Naive thymus-derived CD4-positive, alpha-beta T cell (primary cell): ENCODE results near the gene HAAO. TPM values are rescaled to one million over a fixed set of nuclear protein-coding genes. Genes with fewer than 3 reads are reported as not detected.

Source experiments
- ATAC-seq: fragments of 150-1000 bp; cut with Tn5 transposase; 2 replicates; pipeline ENCODE4 v1.10.0; 2021; ENCODE audit warnings: mild to moderate bottlenecking, moderate library complexity
- CTCF ChIA-PET: fragments of 350-600 bp; sonication (Branson Sonifier 250); formaldehyde crosslinking; loops from one replicate; lab custom pipeline; 2021; ENCODE audit warnings: antibody characterized with exemption; lab: Charles Lee
- POLR2A ChIA-PET: fragments of 350-600 bp; sonication (Branson Sonifier 250); formaldehyde crosslinking; loops from one replicate; lab custom pipeline; 2021; ENCODE audit warnings: antibody characterized with exemption, inconsistent platforms; lab: Charles Lee
- DNase-seq, 9 donors: peaks; one replicate each; pipeline versions ENCODE4 v3.0.0 to v3.0.0-alpha.2; 2020 to 2022; ENCODE audit warnings: mixed read lengths in 1 of 9
- H3K27ac ChIP-seq: one replicate; pipeline ENCODE4 v1.7.0; 2013; ENCODE audit warnings: mild to moderate bottlenecking, low read depth, low read length, moderate library complexity
- H3K27me3 ChIP-seq, 2 donors: one replicate each; pipeline ENCODE4 v1.7.0; 2013; ENCODE audit warnings: low read length in 2 of 2, mild to moderate bottlenecking in 2 of 2, moderate library complexity in 2 of 2; ENCODE audit not compliant: control insufficient read depth in 2 of 2, insufficient read depth in 2 of 2
- H3K36me3 ChIP-seq, 3 experiments: 1 replicate in 2 of 3; 2 replicates in 1 of 3; pipeline ENCODE4 v1.7.0; 2013; ENCODE audit warnings: low read length in 3 of 3, mild to moderate bottlenecking in 3 of 3, moderate library complexity in 1 of 3; ENCODE audit not compliant: insufficient read depth in 3 of 3, control insufficient read depth in 2 of 3
- H3K4me1 ChIP-seq, 2 donors: one replicate each; pipeline ENCODE4 v1.7.0; 2013; ENCODE audit warnings: low read length in 2 of 2, mild to moderate bottlenecking in 2 of 2, moderate library complexity in 1 of 2; ENCODE audit not compliant: control insufficient read depth in 2 of 2, insufficient read depth in 2 of 2
- H3K4me3 ChIP-seq: 2 replicates; pipeline ENCODE4 v1.7.0; 2013; ENCODE audit warnings: mild to moderate bottlenecking, low read length
- H3K9me3 ChIP-seq, 3 experiments: 1 replicate in 2 of 3; 2 replicates in 1 of 3; pipeline ENCODE4 v1.7.0; 2013; ENCODE audit warnings: low read length in 3 of 3; ENCODE audit not compliant: control insufficient read depth in 2 of 3
- H3K27ac Mint-ChIP-seq, 9 donors: one replicate each; pipeline ENCODE4 v1.8.0; 2020 to 2022; ENCODE audit warnings: mixed read lengths in 9 of 9, mild to moderate bottlenecking in 8 of 9, moderate library complexity in 5 of 9, inconsistent platforms in 2 of 9
- H3K27me3 Mint-ChIP-seq, 5 donors: one replicate each; pipeline ENCODE4 v1.8.0; 2021 to 2022; ENCODE audit warnings: mixed read lengths in 5 of 5, mild to moderate bottlenecking in 1 of 5
- H3K36me3 Mint-ChIP-seq, 5 donors: one replicate each; pipeline ENCODE4 v1.8.0; 2020 to 2022; ENCODE audit warnings: mixed read lengths in 5 of 5, mild to moderate bottlenecking in 3 of 5, inconsistent platforms in 1 of 5
- H3K4me1 Mint-ChIP-seq, 7 donors: one replicate each; pipeline ENCODE4 v1.8.0; 2020 to 2022; ENCODE audit warnings: mixed read lengths in 7 of 7, mild to moderate bottlenecking in 3 of 7, inconsistent platforms in 1 of 7
- H3K4me3 Mint-ChIP-seq, 10 donors: one replicate each; pipeline ENCODE4 v1.8.0; 2020 to 2022; ENCODE audit warnings: mild to moderate bottlenecking in 10 of 10, mixed read lengths in 10 of 10, moderate library complexity in 6 of 10, inconsistent platforms in 2 of 10
- H3K9me3 Mint-ChIP-seq, 11 donors: one replicate each; pipeline ENCODE4 v1.8.0; 2020 to 2022; ENCODE audit warnings: mixed read lengths in 11 of 11, mild to moderate bottlenecking in 4 of 11, inconsistent platforms in 1 of 11, moderate library complexity in 1 of 11
- intact Hi-C, 2 donors: fragments of 100-400 bp; cut with micrococcal nuclease; formaldehyde crosslinking; loops; one replicate each; pipeline ENCODE4 v1.15.1; 2023
- polyA plus RNA-seq, 2 donors: library from polyadenylated mRNA; unstranded; fragments of 300-500 nt; fragmentation: Illumina TruSeq; gene quantifications; one replicate each; pipeline ENCODE4 v1.2.3, GENCODE V29; 2021
- total RNA-seq, 6 experiments: library from RNA in 5 of 6; stranded (reverse) in 5 of 6; gene quantifications; 1 replicate in 5 of 6; 2 replicates in 1 of 6; pipeline ENCODE4 v1.2.3 and lab custom pipeline; 2021 to 2026

Gene HAAO
- total and polyA plus RNA-seq, 7 experiments from 2014 or later, result 0.33 to 5.1 (median 1.3) TPM; not detected in 3

- Histone ChIP-seq H3K27me3 (peaks cover 0 to 5% of the 10 kb centered on the region in 2 donors), H3K9me3 (no peaks in the 10 kb centered on the region), H3K36me3 (no peaks in the 10 kb centered on the region), H3K4me3 (no peak overlapping the region), H3K27ac (no peak overlapping the region), H3K4me1 (peaks cover 0 to 15% of the 10 kb centered on the region in 2 donors)
- POLR2A ChIA-PET, result interaction anchor here (3.0 kb wide), 1 partner anchor 16 kb away, joined by 20 read pairs; no protein-coding TSS in a partner anchor
- Mint-ChIP-seq H3K9me3 (peaks cover 0 to 4% (median 0%) of the 10 kb centered on the region in 11 donors), H3K4me1 (peaks cover 17 to 48% (median 34%) of the 10 kb centered on the region in 7 donors), H3K27ac (peak overlapping the region in 3 of 9 donors; percentile 5 to 75 (median 8)), H3K4me3 (peak overlapping the region in 9 of 10 donors; percentile 0 to 87 (median 78)), H3K36me3 (peaks cover 0 to 8% (median 6%) of the 10 kb centered on the region in 5 donors), H3K27me3 (peaks cover 23 to 48% (median 32%) of the 10 kb centered on the region in 5 donors)
- ATAC-seq (no peak), DNase-seq (no peak)
- intact Hi-C loops, result no loop called here
- CTCF ChIA-PET, result interaction anchor here (0.6 kb wide), 1 partner anchor 660 kb away, joined by 4 read pairs; no protein-coding TSS in a partner anchor
These were observed 2.1 kb upstream of the HAAO start for GRCh38 chr2:42794271-42795046.

GRCh38 chr2:42793334-42794270 lies 1.2 kb upstream of the HAAO start:
- POLR2A ChIA-PET, result interaction anchor here (0.5 to 3.0 kb wide), 2 partner anchors 17 to 36 kb away, joined by 3 to 20 read pairs; no protein-coding TSS in a partner anchor
- DNase-seq (no peak), ATAC-seq (peak; percentile 1)
- Mint-ChIP-seq H3K27ac (peak overlapping the region in 8 of 9 donors; percentile 1 to 81 (median 34)), H3K4me1 (peaks cover 17 to 48% (median 34%) of the 10 kb centered on the region in 7 donors), H3K27me3 (peaks cover 26 to 48% (median 35%) of the 10 kb centered on the region in 5 donors), H3K4me3 (peak overlapping the region; percentile 39 to 87 (median 80)), H3K36me3 (peaks cover 0 to 8% (median 6%) of the 10 kb centered on the region in 5 donors), H3K9me3 (peaks cover 0 to 4% (median 0%) of the 10 kb centered on the region in 11 donors)
- CTCF ChIA-PET, result interaction anchor here (0.6 kb wide), 1 partner anchor 661 kb away, joined by 4 read pairs; no protein-coding TSS in a partner anchor
- H3K4me1 ChIP-seq, result peaks cover 0 to 15% of the 10 kb centered on the region in 2 donors
- peak overlapping the region; percentile 50 for H3K4me3 ChIP-seq
- intact Hi-C loops, result no loop called here
- H3K9me3 ChIP-seq, result no peaks in the 10 kb centered on the region
- H3K36me3 ChIP-seq, result no peaks in the 10 kb centered on the region
- H3K27ac ChIP-seq, result no peak overlapping the region
- H3K27me3 ChIP-seq, result peaks cover 0 to 5% of the 10 kb centered on the region in 2 donors

GRCh38 chr2:42792087-42792582 lies 248 bp downstream of the HAAO start:
- H3K36me3 ChIP-seq, result no peaks in the 10 kb centered on the region
- ATAC-seq (peak; percentile 64), DNase-seq (peak in 1 of 9 donors; percentile 16)
- H3K27ac Mint-ChIP-seq, result peak overlapping the region in 3 of 9 donors; percentile 21 to 51 (median 23)
- H3K4me3 ChIP-seq, result peak overlapping the region; percentile 50
- H3K27me3 Mint-ChIP-seq, result peaks cover 30 to 48% (median 37%) of the 10 kb centered on the region in 5 donors
- H3K27ac ChIP-seq, result no peak overlapping the region
- H3K4me3 Mint-ChIP-seq, result peak overlapping the region; percentile 78 to 94 (median 84)
- intact Hi-C loops, result loop anchor here in 1 of 2 donors (1.0 kb wide), 1 partner anchor 18 kb away; no protein-coding TSS in a partner anchor
- H3K9me3 Mint-ChIP-seq, result peaks cover 0 to 4% (median 0%) of the 10 kb centered on the region in 11 donors
- H3K4me1 ChIP-seq, result peaks cover 0 to 15% of the 10 kb centered on the region in 2 donors
- CTCF ChIA-PET, result interaction anchor here (0.7 to 1.5 kb wide), 2 partner anchors 19 to 70 kb away, joined by 3 read pairs; no protein-coding TSS in a partner anchor
- H3K4me1 Mint-ChIP-seq, result peaks cover 17 to 48% (median 34%) of the 10 kb centered on the region in 7 donors
- no peaks in the 10 kb centered on the region for H3K9me3 ChIP-seq
- H3K27me3 ChIP-seq, result peaks cover 0 to 5% of the 10 kb centered on the region in 2 donors
- peaks cover 0 to 8% (median 6%) of the 10 kb centered on the region in 5 donors for H3K36me3 Mint-ChIP-seq
- POLR2A ChIA-PET, result interaction anchor here (0.7 to 3.0 kb wide), 2 partner anchors 8 to 18 kb away, joined by 3 to 20 read pairs; no protein-coding TSS in a partner anchor

GRCh38 chr2:42791606-42792005 lies 777 bp downstream of the HAAO start:
- CTCF ChIA-PET, result interaction anchor here (1.5 kb wide), 1 partner anchor 19 kb away, joined by 3 read pairs; no protein-coding TSS in a partner anchor
- H3K4me3 ChIP-seq, result no peak overlapping the region
- DNase-seq (no peak), ATAC-seq (no peak)
- Mint-ChIP-seq H3K4me1 (peaks cover 17 to 46% (median 34%) of the 10 kb centered on the region in 7 donors), H3K9me3 (peaks cover 0 to 4% (median 0%) of the 10 kb centered on the region in 11 donors), H3K4me3 (peak overlapping the region; percentile 78 to 94 (median 84)), H3K36me3 (peaks cover 0 to 8% (median 6%) of the 10 kb centered on the region in 5 donors), H3K27me3 (peaks cover 30 to 48% (median 37%) of the 10 kb centered on the region in 5 donors), H3K27ac (peak overlapping the region in 2 of 9 donors; percentile 23 to 51)
- no peaks in the 10 kb centered on the region for H3K36me3 ChIP-seq
- H3K4me1 ChIP-seq, result peaks cover 0 to 15% of the 10 kb centered on the region in 2 donors
- no peak overlapping the region for H3K27ac ChIP-seq
- POLR2A ChIA-PET, result interaction anchor here (0.7 kb wide), 1 partner anchor 9 kb away, joined by 3 read pairs; no protein-coding TSS in a partner anchor
- no peaks in the 10 kb centered on the region for H3K9me3 ChIP-seq
- peaks cover 0 to 5% of the 10 kb centered on the region in 2 donors for H3K27me3 ChIP-seq
- intact Hi-C loops, result loop anchor here in 1 of 2 donors (1.0 kb wide), 1 partner anchor 19 kb away; no protein-coding TSS in a partner anchor

- Histone ChIP-seq H3K4me3 (no peak overlapping the region), H3K36me3 (no peaks in the 10 kb centered on the region), H3K27me3 (peaks cover 0 to 5% of the 10 kb centered on the region in 2 donors), H3K9me3 (no peaks in the 10 kb centered on the region), H3K4me1 (peaks cover 0 to 15% of the 10 kb centered on the region in 2 donors), H3K27ac (no peak overlapping the region)
- Mint-ChIP-seq H3K36me3 (peaks cover 0 to 10% (median 8%) of the 10 kb centered on the region in 5 donors), H3K9me3 (peaks cover 0 to 4% (median 0%) of the 10 kb centered on the region in 11 donors), H3K27ac (no peak overlapping the region), H3K4me3 (no peak overlapping the region), H3K4me1 (peaks cover 13 to 33% (median 27%) of the 10 kb centered on the region in 7 donors), H3K27me3 (peaks cover 30 to 44% (median 39%) of the 10 kb centered on the region in 5 donors)
- POLR2A ChIA-PET, result no interaction called here
- CTCF ChIA-PET, result no interaction called here
- DNase-seq (no peak), ATAC-seq (no peak)
- intact Hi-C loops, result no loop called here
These were observed 2.6 kb downstream of the HAAO start for GRCh38 chr2:42789751-42790150.
